Left lobe of liver (tissue), 2 donors: ENCODE results near the gene RAB17. TPM values are rescaled to one million over a fixed set of nuclear protein-coding genes. Genes with fewer than 3 reads are reported as not detected.
"Not testable (repeated sequence)": the region's sequence is repeated elsewhere in the genome, so short reads cannot be mapped to it uniquely, and the experiment has no call there.

Source experiments
- ATAC-seq: fragments of 200-7000 bp; cut with Tn5 transposase; one replicate; pipeline ENCODE4 v1.9.1; 2020; ENCODE audit warnings: mild to moderate bottlenecking, moderate library complexity
- DNase-seq: peaks from one replicate; pipeline ENCODE4 v3.0.0-alpha.2; 2020; ENCODE audit warnings: low spot score
- total RNA-seq: library from RNA; stranded (reverse); gene quantifications from one replicate; pipeline ENCODE4 v1.2.1, GENCODE V29; 2021
- donor health status: DM: no; HTN: no; CAD: no; lungs with moderate emphysema.
- donor health status: DM: no; HTN: yes; CAD: no.

The RAB17 gene
- total RNA-seq, 1 donor from 2014 or later = 88.5 TPM

DNA sequence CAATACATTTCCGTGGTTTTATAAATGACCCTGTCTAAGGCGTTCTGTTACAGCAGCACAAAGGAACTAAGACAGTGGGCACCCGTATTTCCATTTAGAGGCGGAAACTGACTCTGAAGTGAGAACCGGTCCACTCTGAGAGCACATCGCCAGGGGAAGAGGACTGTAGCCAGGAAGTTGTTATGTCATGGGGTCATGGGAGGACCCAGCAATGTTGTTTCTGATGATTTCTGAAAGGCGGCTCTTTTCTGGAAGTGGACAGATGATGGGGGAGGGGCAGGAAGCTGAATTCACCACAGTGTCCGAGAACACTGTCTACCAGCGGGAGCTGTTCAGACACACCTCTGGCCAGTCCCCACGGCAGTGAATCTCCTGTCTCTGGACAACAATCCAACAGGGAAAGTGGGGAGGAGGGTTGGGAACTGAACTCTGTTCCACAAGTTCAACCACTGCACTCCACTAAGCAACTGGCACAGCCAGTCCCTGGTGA, 34.7 kb upstream of the RAB17 start:
- DNase-seq (no peak), ATAC-seq (peak; percentile 2)

DNA sequence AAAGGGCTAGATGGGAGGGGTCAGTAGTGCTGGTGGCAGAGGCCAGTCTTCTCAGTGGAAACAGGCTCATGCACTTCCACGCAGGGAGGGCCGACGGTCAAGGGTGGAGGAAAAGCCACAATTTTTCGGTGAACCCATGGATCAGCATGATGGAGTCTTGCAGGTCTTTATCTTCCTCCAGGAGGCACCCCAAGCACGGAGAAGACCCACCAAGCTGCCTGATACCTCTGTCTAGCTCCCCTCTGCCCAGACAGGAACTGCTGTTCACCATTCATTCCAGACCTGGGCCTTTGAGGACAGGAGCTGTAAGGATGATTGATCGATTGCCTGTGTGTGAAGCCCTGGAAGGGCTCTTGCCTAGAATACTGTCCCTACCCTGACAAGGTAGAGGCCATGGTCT, 34.0 kb upstream of the RAB17 start:
- ATAC-seq (no peak), DNase-seq (no peak)

DNA sequence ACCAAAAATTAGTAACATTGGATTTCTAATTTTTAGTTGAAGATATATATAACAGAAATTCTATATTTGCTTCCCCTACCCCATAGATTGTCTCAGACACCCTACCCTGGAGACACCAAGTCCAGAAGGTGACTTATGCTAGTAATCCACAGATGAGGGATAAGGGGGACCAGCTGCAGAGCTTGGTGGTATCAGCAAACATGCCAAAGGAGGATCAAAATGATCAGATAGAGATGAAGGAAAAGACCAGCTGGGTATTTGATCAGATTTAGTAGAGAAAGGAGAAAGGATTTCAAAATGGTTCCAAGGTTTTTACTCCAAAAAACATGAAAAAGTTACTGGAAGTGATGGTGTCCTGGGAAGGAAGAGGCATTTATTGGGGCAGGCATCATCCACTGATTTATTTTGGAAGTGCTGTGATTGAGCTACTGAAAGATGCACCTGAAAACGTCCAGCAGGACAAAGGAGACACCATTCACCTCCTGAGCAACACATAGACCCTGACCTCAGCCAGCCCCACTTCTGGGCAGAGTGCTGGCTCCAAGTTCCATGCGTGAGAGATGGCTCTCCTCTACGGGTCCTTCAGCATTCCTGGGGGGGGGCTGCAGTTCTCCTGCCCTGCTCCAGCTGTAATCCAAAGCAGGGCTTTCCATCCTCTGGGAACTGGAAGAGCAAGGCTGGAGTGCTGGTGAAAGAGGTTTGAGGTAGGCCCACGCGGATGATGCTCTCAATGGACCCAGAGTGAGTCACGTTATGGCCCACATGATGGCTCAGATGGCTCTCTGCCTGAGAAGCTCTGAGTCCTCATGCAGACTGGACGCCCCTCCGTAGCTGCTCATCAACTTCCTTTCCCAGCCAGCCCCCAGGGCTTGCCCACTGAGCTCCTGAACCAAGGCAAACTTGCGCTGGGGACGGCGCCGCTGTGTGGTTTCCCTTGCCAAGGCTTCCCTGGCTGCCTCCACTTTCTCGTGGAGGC, 33.2 kb upstream of the RAB17 start:
- no peak for ATAC-seq
- no peak for DNase-seq

DNA sequence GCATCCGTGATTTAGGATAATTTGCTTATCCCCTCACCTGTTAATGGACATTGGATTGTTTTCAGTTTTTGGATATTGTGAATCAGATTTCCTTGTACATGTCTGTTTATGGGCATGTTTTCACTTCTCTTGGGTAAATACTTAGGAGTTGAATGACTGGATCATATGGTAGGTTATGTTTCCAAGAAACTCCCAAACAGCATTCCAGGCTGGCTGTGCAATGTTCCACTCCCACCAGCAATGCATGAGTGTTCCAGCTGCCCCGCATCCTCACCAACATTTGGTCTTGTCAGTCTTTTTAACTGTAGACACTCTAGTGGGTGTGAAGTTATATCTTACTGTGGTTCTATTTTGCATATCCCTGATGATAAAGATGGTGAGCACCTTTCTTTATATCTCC, 27.9 kb upstream of the RAB17 start:
- DNase-seq = no peak
- ATAC-seq = no peak

DNA sequence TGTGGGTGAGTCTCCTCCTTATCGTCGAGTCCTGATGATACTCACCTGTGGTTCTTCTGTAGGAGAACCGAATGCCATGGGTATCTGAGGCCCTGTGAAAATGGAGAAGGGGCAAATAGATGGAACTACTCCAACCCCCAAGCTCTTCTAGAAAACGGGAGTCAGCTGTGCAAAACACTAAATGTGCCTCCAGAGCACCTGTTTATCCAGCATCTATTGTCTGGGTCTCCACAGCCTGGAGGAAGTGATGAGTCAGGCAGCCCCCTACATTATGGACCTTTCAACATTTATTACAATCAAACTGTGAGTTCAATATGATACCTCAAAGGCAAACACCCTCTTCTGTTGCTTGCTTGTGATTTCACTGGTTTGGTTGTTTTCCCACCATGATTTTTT, 27.1 kb upstream of the RAB17 start:
- no peak for DNase-seq

DNA sequence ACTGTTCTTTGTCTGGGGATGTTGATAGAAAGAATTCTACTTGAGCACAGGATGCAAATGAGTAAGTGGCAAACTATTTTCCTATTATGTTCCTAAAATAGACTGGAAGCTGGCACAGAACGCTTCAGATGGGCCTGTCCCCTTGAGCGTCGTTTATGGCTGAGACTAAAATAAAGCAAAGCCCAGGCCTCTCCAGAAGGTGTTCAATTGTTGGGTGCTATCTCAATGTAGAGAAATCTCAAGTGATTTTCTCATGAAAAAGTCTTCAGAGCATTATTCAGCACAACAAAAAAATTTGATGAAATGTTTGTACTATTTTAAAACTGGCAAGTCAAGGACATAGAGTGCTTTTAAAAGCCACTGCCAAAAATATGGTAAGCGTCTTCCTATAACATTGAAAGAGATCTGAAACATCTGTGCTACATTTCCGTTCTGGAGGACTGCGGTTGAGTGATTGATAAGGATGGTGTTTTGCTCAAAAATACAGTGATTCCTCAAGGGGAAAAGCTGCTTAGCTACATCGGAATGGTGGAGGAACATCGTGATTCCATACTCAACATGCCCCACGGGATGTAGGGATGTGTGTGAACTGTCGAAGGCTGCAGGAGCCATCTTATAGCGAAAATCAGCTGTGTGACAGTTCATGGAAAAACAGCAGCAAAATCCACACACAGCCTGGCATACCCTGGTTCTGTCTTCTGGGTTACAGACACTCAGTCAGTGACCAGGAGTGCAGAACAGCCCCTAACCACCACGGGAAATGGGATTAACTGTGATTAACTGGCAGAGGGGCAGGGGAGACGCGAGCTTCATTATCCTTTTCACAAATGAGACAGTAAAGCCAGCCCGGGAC, 26.4 kb upstream of the RAB17 start:
- ATAC-seq (no peak), DNase-seq (no peak)

More for the DNA sequence above, 27.1 kb upstream of the RAB17 start:
- ATAC-seq = no peak

DNA sequence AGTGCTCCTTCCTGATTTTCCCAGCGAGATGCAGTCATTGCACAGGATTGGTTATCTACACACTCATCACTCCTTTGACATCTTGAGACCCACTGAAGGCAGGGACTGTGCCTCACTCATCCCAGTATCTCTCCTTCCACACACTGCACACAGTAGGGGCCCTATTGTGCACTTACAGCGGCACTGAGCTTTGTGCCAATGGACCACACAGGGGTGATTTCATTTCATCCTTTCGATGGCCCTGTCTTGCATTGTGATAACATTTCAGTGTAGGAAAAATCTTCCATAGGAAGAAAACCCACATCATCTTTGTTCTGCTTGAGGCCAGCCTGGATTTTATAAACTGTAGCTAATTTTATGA, 25.8 kb upstream of the RAB17 start:
- DNase-seq (no peak), ATAC-seq (no peak)

DNA sequence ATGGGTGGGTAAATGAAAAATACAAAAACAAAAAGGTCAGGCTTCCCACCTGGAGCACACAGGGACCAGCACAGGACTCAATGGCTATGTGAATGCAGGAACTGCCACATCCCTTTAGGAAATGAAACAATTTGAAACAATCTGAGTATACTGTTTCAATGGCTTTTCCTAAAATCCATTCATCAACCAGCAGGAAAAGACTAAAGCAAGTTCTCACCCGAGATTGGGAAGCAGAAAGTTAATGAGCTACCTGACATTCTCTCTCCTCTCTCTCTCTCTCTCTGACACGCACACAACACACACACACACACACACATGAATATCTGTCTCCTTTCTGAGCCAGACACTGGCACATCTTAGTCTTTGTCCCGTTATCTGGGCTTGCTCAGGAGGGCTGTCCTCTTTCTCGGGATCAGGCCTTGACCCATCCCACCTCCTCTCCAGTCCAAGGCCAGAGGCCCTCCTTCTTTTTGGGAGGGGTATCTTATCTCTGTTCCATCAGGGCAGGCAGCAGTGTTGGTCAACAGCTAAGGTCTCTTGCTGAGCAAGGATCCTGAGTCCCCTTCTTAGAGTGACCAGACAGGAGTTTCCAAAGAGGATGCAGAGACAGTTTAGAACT, 25.2 kb upstream of the RAB17 start:
- no peak for DNase-seq
- ATAC-seq = no peak

DNA sequence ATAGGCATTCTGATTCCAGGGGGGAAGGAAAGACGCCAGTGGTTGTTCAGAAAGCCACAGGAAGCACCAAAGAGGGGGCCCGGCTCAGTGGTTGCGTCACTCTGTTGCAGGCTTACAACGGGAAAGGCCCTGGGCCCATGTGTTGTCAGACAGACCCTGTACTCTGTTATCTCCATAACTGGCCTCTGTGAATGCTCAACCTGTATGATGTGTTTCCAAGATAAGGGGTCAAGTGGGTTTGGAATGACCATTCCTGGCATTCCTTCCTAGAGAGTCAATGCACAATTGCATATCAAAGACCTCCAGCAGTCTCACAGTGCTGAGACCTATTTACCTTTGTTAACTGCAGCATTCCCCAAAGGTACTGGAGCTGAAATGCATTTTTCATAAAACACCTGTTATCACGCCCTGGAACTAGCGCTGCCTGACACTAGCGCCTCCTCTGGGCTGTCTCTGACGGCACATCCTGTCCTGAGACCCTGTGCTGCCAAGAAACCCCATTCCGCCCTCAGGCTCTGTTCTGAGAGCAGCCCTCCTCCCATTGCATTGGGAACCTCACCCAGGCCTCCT, 23.7 kb upstream of the RAB17 start:
- DNase-seq (no peak), ATAC-seq (peak; percentile 20)

DNA sequence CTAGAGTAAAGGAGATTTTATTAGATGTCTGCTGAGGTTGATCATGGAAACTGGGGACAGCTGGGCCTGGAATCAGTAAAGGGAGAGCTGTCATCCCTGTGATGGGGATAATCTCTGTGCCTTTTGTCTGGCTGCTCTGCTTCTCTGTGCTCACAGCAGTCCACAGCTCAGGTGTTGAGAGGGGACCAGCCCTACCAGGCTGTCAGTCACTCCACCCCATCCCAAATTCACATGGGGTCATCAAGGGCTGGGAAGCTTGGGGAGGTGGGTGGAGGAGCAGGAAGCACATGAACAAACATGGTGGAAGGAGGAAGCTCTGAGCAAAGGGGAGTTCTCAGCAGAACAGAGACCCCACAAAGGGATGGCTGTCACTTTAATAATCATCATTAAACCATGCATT, 23.1 kb upstream of the RAB17 start:
- ATAC-seq = no peak

DNA sequence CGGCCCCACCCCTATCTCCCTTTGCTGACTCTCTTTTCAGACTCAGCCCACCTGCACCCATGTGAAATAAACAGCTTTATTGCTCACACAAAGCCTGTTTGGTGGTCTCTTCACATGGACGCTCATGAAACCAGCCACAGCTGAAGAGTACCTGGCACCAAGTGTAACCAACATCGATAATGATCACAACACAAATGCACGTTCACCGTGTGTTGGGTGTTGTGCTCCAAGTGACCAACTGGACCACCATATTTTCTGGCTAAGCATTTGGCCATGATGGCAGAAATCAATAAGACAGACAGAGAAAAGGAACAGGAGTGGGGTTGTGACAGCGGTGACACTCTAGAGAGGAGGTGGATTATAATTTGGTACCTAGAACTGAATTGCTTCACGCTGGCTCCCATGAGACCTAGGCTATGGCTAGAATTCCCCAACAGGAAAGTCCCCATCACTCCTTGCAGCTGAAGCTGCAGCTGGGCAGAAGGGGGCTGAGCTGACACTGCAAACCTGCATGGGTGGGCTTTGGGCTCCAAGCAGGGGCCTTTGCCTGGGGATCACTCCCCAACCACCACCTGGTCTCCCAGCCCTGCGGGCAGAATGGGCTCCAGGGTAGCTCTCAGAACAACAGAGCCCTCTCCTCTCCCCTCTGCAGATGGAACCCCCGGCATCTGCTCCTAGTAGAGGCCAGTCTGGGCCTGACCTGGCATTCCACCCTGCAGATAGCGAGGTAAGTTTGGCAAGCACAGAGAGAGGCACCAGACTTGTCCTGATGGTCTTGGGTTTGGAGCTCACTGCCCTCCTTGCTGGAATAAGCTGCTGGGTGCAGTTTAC, 22.2 kb upstream of the RAB17 start:
- DNase-seq (no peak), ATAC-seq (no peak)

More for the DNA sequence above, 23.1 kb upstream of the RAB17 start:
- no peak for DNase-seq

DNA sequence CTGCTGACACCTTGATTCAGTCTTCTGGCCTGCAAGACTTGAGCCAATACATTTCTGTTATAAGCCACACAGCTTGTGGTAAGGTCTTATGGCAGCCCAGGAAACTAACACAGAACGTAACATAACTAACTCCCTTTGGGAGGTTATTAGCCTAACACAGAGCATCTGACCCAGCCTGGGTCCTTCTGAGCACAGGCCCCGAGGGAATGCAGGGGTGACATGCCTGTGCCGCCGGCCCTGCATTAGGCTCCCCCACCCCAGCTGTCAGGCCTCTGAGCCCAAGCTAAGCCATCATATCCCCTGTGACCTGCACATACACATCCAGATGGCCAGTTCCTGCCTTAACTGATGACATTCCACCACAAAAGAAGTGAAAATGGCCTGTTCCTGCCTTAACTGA, 16.0 kb upstream of the RAB17 start:
- DNase-seq, ATAC-seq: not testable (repeated sequence)

DNA sequence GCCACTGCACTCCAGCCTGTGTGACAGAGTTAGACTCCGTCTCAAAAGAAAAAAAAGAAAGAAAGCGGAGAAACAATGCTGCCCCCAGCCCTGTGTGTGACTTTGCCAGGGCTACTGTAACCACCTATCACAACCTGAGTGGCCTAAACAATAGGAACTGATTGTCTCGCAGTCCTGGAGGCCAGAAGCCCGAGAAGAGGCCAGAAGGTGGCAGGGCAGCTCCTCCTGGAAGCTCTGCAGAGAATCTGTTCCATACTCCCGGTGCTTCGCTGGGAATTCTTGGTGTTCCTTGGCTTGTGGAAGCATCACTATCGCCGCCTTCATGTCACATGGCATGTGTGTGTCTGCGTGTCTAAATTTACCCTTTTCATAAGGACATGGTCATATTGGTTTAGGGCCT, 14.4 kb upstream of the RAB17 start:
- DNase-seq (no peak), ATAC-seq (peak; percentile 21)

DNA sequence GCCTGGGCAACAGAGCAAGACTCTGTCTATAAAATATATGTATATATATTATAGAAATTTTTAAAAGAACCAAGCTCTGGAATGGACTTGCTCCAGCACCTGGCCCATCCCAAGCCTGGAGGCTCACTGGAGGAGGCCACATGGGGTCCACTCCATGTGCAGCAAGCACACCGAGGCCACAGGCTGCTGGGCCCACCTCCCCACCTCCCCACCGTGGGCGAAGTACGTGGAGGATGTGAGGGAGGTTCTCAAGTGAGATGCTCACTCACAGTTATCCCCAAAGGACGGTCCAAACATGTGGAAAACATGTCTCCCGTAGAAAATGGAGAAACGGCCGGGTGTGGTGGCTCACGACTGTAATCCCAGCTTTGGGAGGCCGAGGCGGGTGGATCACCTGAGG, 13.9 kb upstream of the RAB17 start:
- DNase-seq = no peak
- ATAC-seq = no peak

DNA sequence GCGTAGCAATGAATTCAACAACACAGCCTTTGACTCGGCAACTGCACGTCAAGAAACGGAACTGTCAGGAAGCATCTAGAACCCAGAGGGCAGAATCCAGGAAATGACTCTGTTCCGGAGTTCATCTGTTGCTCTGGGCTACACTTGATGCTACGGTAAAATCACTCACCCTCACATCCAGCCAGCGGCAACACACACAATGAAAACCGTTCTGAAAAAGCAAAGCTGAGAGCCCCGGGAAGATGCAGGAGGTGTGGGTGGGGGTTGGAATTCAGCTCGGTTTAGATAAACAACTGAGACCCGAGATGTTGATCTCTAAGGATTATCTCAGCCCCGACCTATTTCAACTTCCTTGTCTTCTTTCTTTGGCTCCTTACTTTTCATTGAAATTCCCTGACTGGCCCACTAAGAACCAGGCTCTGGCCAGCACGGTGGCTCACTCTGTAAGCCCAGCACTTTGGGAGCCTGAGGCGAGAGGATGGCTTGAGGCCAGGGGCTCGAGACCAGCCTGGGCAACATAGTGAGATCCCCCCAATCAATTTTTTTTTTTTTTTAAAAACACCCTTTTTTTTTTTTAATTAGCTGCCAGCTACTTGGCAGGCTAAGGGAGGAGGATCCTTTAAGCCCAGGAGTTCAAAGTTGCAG, 13.3 kb upstream of the RAB17 start:
- DNase-seq = peak; percentile 67
- ATAC-seq = peak; percentile 61

DNA sequence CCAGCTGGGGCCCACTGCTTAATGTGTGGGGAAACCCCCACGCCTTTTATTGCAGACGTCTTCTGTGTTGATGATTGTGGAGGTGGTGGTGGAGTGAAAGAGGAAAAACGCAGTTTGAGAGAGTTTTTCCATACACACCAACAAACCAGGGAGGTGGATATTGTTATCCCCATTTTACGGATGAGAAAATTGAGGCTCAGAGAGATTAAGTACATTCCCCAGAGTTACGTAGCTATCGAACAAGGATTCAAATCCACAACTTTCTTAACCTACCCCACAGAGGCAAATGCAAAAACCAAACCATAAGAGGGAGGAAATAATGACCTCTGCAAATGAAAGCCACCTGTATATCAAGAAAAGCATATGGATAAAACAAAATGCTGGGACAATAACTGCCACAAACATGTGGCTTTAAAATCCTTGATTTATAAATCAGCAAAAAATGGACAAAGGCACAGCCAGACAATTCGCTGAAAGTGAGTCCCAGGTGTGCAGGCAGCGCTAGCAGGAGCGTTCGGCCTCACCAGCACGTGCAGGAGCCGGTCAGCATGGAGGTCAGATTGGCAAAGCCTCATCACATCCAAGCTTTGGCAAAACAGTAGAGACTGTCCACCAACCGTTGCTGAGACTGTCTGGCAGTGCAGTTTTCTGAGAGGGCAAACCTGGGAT, 12.6 kb upstream of the RAB17 start:
- ATAC-seq = no peak
- DNase-seq = no peak

DNA sequence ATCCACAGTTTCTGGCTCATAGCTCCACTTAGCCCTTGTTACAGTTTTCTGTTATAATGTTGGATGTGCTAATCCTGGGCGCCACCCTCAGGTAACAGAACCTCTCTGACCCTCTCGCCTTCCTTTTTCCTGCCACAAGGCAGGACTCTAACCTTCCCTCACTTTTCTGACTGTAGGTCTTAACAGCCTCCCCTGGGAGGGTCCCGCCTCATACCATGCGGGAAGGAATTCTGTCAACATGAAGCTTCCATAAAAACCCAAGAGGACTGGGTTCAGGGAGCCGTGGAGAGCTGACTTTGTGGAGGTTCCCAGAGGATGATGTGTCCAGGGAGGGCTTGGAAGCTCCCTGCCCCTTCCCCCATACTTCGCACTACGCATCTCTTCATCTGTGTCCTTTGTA, 11.9 kb upstream of the RAB17 start:
- ATAC-seq (no peak), DNase-seq (peak; percentile 38)

DNA sequence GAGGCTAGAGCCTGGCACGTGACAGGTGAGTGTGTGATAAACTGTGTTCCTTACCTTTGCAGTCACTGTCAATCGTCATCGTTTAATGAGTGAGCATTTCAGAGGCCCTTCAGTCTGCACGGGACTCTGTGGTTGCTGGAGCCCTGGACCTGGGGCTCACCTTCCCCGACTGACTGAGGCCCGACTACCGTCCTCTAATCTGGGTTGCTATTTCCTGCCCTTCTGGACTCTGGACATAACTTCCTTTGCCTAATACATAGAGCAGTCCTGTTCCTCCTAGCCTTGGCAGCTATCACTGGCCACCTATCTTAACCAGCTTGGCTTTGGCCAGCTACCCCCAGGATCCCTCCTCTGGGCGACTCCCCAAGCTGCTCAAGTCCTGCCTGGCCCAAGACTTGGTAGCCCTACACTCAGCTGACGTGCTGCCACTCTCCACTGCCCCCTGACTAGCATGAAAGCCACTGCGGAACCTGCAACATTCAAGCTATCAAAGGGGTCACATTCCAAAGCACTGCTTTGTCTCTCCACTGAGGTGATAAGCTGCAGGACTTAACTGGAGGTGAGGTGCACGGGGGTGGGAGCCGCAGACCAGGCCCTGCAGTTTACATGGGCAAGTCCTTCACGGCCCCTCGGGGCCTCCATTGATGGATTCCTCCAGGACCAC, 11.1 kb upstream of the RAB17 start:
- DNase-seq (peak; percentile 64), ATAC-seq (peak; percentile 72)
